Measurements from ENCODE around the gene SMYD3. TPM values are rescaled to one million over a fixed set of nuclear protein-coding genes. Genes with fewer than 3 reads are reported as not detected.

Gene SMYD3
- total RNA-seq, 5 donors from 2014 or later (not counting 1 experiment from before 2014, with no cell fraction given) = 17.7 to 37.8 (median 21.9) TPM

- Histone ChIP-seq H3K4me3 (ENCODE audit: control insufficient read depth in 1 of 2, extremely low read depth in 1 of 2, low read length in 1 of 2) (no peak overlapping the region), H3K27me3 (replicated peaks in 1 of 2; ENCODE audit: control insufficient read depth in 2 of 2, extremely low read depth in 1 of 2, insufficient read depth in 2 of 2, low read length in 1 of 2) (no peaks in the 10 kb centered on the region), H3K4me1 (ENCODE audit: control insufficient read depth in 1 of 2, extremely low read depth in 1 of 2, insufficient read depth in 2 of 2, low read length in 2 of 2) (no peaks in the 10 kb centered on the region), H3K36me3 (ENCODE audit: control insufficient read depth in 2 of 2, extremely low read depth in 1 of 2, insufficient read depth in 1 of 2, low read length in 1 of 2) (no peaks in the 10 kb centered on the region), H3K9me3 (no peaks in the 10 kb centered on the region), H3K27ac (ENCODE audit: low read length) (no peak overlapping the region)
- Mint-ChIP-seq H3K36me3 (peaks cover 42% of the 10 kb centered on the region), H3K9me3 (no peaks in the 10 kb centered on the region), H3K4me1 (no peaks in the 10 kb centered on the region), H3K27me3 (no peaks in the 10 kb centered on the region), H3K27ac (no peak overlapping the region), H3K4me3 (no peak overlapping the region)
- WGBS (ENCODE audit: insufficient coverage) = 100% methylated on average over 1 of the region's 2 CpGs
- DNase-seq (no peak), ATAC-seq (replicated peaks in 1 of 4) (no peak)
- POLR2A ChIA-PET = no interaction called here
- CTCF ChIA-PET = no interaction called here
Measured at GRCh38 chr1:246149543-246149942, 357.5 kb downstream of the SMYD3 start.

GRCh38 chr1:246147524-246148461 lies 359.3 kb downstream of the SMYD3 start:
- H3K9me3 ChIP-seq = no peaks in the 10 kb centered on the region
- no peak overlapping the region for H3K27ac ChIP-seq (ENCODE audit: low read length)
- POLR2A ChIA-PET = no interaction called here
- Mint-ChIP-seq H3K36me3 (peaks cover 42% of the 10 kb centered on the region), H3K9me3 (no peaks in the 10 kb centered on the region), H3K27me3 (no peaks in the 10 kb centered on the region), H3K27ac (no peak overlapping the region), H3K4me3 (no peak overlapping the region), H3K4me1 (no peaks in the 10 kb centered on the region)
- no peaks in the 10 kb centered on the region for H3K4me1 ChIP-seq (ENCODE audit: control insufficient read depth in 1 of 2, extremely low read depth in 1 of 2, insufficient read depth in 2 of 2, low read length in 2 of 2)
- DNase-seq (no peak), ATAC-seq (replicated peaks in 1 of 4) (no peak)
- no peak overlapping the region for H3K4me3 ChIP-seq (ENCODE audit: control insufficient read depth in 1 of 2, extremely low read depth in 1 of 2, low read length in 1 of 2)
- H3K36me3 ChIP-seq (ENCODE audit: control insufficient read depth in 2 of 2, extremely low read depth in 1 of 2, insufficient read depth in 1 of 2, low read length in 1 of 2) = no peaks in the 10 kb centered on the region
- 94% methylated on average over 18 of the region's 29 CpGs for WGBS (ENCODE audit: insufficient coverage)
- H3K27me3 ChIP-seq (replicated peaks in 1 of 2; ENCODE audit: control insufficient read depth in 2 of 2, extremely low read depth in 1 of 2, insufficient read depth in 2 of 2, low read length in 1 of 2) = no peaks in the 10 kb centered on the region
- CTCF ChIA-PET = no interaction called here

GRCh38 chr1:246146804-246147523 lies 360.1 kb downstream of the SMYD3 start:
- Histone ChIP-seq H3K27ac (ENCODE audit: low read length) (no peak overlapping the region), H3K27me3 (replicated peaks in 1 of 2; ENCODE audit: control insufficient read depth in 2 of 2, extremely low read depth in 1 of 2, insufficient read depth in 2 of 2, low read length in 1 of 2) (no peaks in the 10 kb centered on the region), H3K4me1 (ENCODE audit: control insufficient read depth in 1 of 2, extremely low read depth in 1 of 2, insufficient read depth in 2 of 2, low read length in 2 of 2) (no peaks in the 10 kb centered on the region), H3K4me3 (ENCODE audit: control insufficient read depth in 1 of 2, extremely low read depth in 1 of 2, low read length in 1 of 2) (no peak overlapping the region), H3K36me3 (ENCODE audit: control insufficient read depth in 2 of 2, extremely low read depth in 1 of 2, insufficient read depth in 1 of 2, low read length in 1 of 2) (no peaks in the 10 kb centered on the region), H3K9me3 (no peaks in the 10 kb centered on the region)
- Mint-ChIP-seq H3K9me3 (no peaks in the 10 kb centered on the region), H3K4me3 (no peak overlapping the region), H3K36me3 (peaks cover 39% of the 10 kb centered on the region), H3K27me3 (no peaks in the 10 kb centered on the region), H3K27ac (no peak overlapping the region), H3K4me1 (no peaks in the 10 kb centered on the region)
- POLR2A ChIA-PET = no interaction called here
- DNase-seq = no peak
- no peak for ATAC-seq (replicated peaks in 1 of 4)
- WGBS (ENCODE audit: insufficient coverage) = 91% methylated on average over 17 of the region's 25 CpGs
- CTCF ChIA-PET = no interaction called here

GRCh38 chr1:246145900-246146299 lies 361.2 kb downstream of the SMYD3 start:
- Mint-ChIP-seq H3K4me1 (no peaks in the 10 kb centered on the region), H3K27ac (no peak overlapping the region), H3K27me3 (no peaks in the 10 kb centered on the region), H3K4me3 (no peak overlapping the region), H3K36me3 (peaks cover 38% of the 10 kb centered on the region), H3K9me3 (no peaks in the 10 kb centered on the region)
- 100% methylated on average over 1 of the region's 4 CpGs for WGBS (ENCODE audit: insufficient coverage)
- DNase-seq (no peak), ATAC-seq (replicated peaks in 1 of 4) (no peak)
- Histone ChIP-seq H3K27me3 (replicated peaks in 1 of 2; ENCODE audit: control insufficient read depth in 2 of 2, extremely low read depth in 1 of 2, insufficient read depth in 2 of 2, low read length in 1 of 2) (no peaks in the 10 kb centered on the region), H3K9me3 (no peaks in the 10 kb centered on the region), H3K27ac (ENCODE audit: low read length) (no peak overlapping the region), H3K36me3 (ENCODE audit: control insufficient read depth in 2 of 2, extremely low read depth in 1 of 2, insufficient read depth in 1 of 2, low read length in 1 of 2) (no peaks in the 10 kb centered on the region), H3K4me3 (ENCODE audit: control insufficient read depth in 1 of 2, extremely low read depth in 1 of 2, low read length in 1 of 2) (no peak overlapping the region), H3K4me1 (ENCODE audit: control insufficient read depth in 1 of 2, extremely low read depth in 1 of 2, insufficient read depth in 2 of 2, low read length in 2 of 2) (no peaks in the 10 kb centered on the region)
- ChIA-PET POLR2A (no interaction called here), CTCF (no interaction called here)

GRCh38 chr1:246144931-246145330 lies 362.1 kb downstream of the SMYD3 start:
- no peaks in the 10 kb centered on the region for H3K36me3 ChIP-seq (ENCODE audit: control insufficient read depth in 2 of 2, extremely low read depth in 1 of 2, insufficient read depth in 1 of 2, low read length in 1 of 2)
- ATAC-seq (replicated peaks in 1 of 4) (no peak), DNase-seq (no peak)
- H3K9me3 ChIP-seq = no peaks in the 10 kb centered on the region
- H3K4me3 Mint-ChIP-seq = no peak overlapping the region
- H3K4me1 ChIP-seq (ENCODE audit: control insufficient read depth in 1 of 2, extremely low read depth in 1 of 2, insufficient read depth in 2 of 2, low read length in 2 of 2) = no peaks in the 10 kb centered on the region
- H3K27me3 Mint-ChIP-seq = no peaks in the 10 kb centered on the region
- WGBS (ENCODE audit: insufficient coverage) = no CpG with 5 or more reads among the region's 3 CpGs
- no peaks in the 10 kb centered on the region for H3K4me1 Mint-ChIP-seq
- CTCF ChIA-PET = interaction anchor here in 1 of 2 donors (0.6 kb wide), 1 partner anchor 108 kb away, joined by 3 read pairs; no protein-coding TSS in a partner anchor
- H3K4me3 ChIP-seq (ENCODE audit: control insufficient read depth in 1 of 2, extremely low read depth in 1 of 2, low read length in 1 of 2) = no peak overlapping the region
- H3K9me3 Mint-ChIP-seq = no peaks in the 10 kb centered on the region
- peaks cover 41% of the 10 kb centered on the region for H3K36me3 Mint-ChIP-seq
- POLR2A ChIA-PET = no interaction called here
- no peak overlapping the region for H3K27ac ChIP-seq (ENCODE audit: low read length)
- H3K27me3 ChIP-seq (replicated peaks in 1 of 2; ENCODE audit: control insufficient read depth in 2 of 2, extremely low read depth in 1 of 2, insufficient read depth in 2 of 2, low read length in 1 of 2) = no peaks in the 10 kb centered on the region
- no peak overlapping the region for H3K27ac Mint-ChIP-seq

- Histone ChIP-seq H3K4me3 (ENCODE audit: control insufficient read depth in 1 of 2, extremely low read depth in 1 of 2, low read length in 1 of 2) (no peak overlapping the region), H3K27me3 (replicated peaks in 1 of 2; ENCODE audit: control insufficient read depth in 2 of 2, extremely low read depth in 1 of 2, insufficient read depth in 2 of 2, low read length in 1 of 2) (no peaks in the 10 kb centered on the region), H3K36me3 (ENCODE audit: control insufficient read depth in 2 of 2, extremely low read depth in 1 of 2, insufficient read depth in 1 of 2, low read length in 1 of 2) (no peaks in the 10 kb centered on the region), H3K27ac (ENCODE audit: low read length) (no peak overlapping the region), H3K4me1 (ENCODE audit: control insufficient read depth in 1 of 2, extremely low read depth in 1 of 2, insufficient read depth in 2 of 2, low read length in 2 of 2) (no peaks in the 10 kb centered on the region), H3K9me3 (no peaks in the 10 kb centered on the region)
- Mint-ChIP-seq H3K27ac (no peak overlapping the region), H3K36me3 (peaks cover 28% of the 10 kb centered on the region), H3K9me3 (no peaks in the 10 kb centered on the region), H3K27me3 (no peaks in the 10 kb centered on the region), H3K4me1 (no peaks in the 10 kb centered on the region), H3K4me3 (no peak overlapping the region)
- POLR2A ChIA-PET = no interaction called here
- CTCF ChIA-PET = no interaction called here
- DNase-seq (no peak), ATAC-seq (replicated peaks in 1 of 4) (no peak)
- 91% methylated on average over 7 of the region's 10 CpGs for WGBS (ENCODE audit: insufficient coverage)
Measured at GRCh38 chr1:246142320-246142893, 364.7 kb downstream of the SMYD3 start.
